IPS DF 6.9 (cell line): ENCODE data around the gene SLX1A.
"Not testable (repeated sequence)": the region's sequence is repeated elsewhere in the genome, so short reads cannot be mapped to it uniquely, and the experiment has no call there.

Experiments
- DNase-seq: peaks from one replicate; pipeline ENCODE4 v3.0.0-alpha.2; 2013; ENCODE audit warnings: low read depth, low spot score
- H3K27ac ChIP-seq: one replicate; pipeline ENCODE4 v1.5.1; 2013; ENCODE audit warnings: low read length, control low read depth
- H3K27me3 ChIP-seq: 2 replicates; pipeline ENCODE4 v1.6.1; 2013; ENCODE audit warnings: mild to moderate bottlenecking, low read length; ENCODE audit not compliant: control insufficient read depth, insufficient read depth
- H3K36me3 ChIP-seq: 2 replicates; pipeline ENCODE4 v1.6.1; 2013; ENCODE audit warnings: low read length; ENCODE audit not compliant: control insufficient read depth, insufficient read depth
- H3K4me1 ChIP-seq: 2 replicates; pipeline ENCODE4 v1.6.1; 2013; ENCODE audit warnings: low read length; ENCODE audit not compliant: control insufficient read depth, insufficient read depth
- H3K4me3 ChIP-seq: 2 replicates; pipeline ENCODE4 v1.5.1; 2013; ENCODE audit warnings: mild to moderate bottlenecking, low read length
- H3K9me3 ChIP-seq: 2 replicates; pipeline ENCODE4 v1.6.1; 2013; ENCODE audit warnings: low read length, inconsistent platforms; ENCODE audit not compliant: control insufficient read depth, insufficient read depth
- WGBS: extraction: QIAGEN DNeasy Blood & Tissue Kit; methylation state at CpG from one replicate; pipeline ENCODE4 v1.1.7; 2013; ENCODE audit warnings: mixed read lengths, missing lambda C conversion rate; ENCODE audit not compliant: insufficient read length, insufficient coverage; 5-methylcytosine and 5-hydroxymethylcytosine counted together

Gene SLX1A

DNA sequence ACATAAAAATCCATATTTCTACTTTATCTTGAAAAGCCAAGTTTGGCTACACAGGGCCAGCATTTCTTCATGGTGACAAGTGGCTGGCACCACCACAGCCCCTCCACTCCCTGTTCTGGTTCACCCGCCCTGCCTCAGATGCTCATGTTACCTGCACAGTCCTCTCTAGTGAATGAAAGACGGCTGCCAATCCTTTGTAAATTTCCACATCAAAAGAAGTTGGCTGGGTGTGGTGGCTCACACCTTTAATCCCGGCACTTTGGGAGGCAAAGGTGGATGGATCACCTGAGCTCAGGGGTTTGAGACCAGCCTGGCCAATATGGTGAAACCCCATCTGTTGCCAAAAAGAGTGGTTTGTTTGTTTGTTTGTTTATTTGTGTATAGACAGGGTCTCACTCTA lies 30.1 kb upstream of the SLX1A start:
- no peaks in the 10 kb centered on the region for H3K27me3 ChIP-seq
- no peak overlapping the region for H3K4me3 ChIP-seq
- no peaks in the 10 kb centered on the region for H3K36me3 ChIP-seq
- WGBS, result no CpG with 5 or more reads among the region's 3 CpGs
- H3K27ac ChIP-seq, result no peak overlapping the region
- no peaks in the 10 kb centered on the region for H3K4me1 ChIP-seq
- no peak for DNase-seq
- no peaks in the 10 kb centered on the region for H3K9me3 ChIP-seq

DNA sequence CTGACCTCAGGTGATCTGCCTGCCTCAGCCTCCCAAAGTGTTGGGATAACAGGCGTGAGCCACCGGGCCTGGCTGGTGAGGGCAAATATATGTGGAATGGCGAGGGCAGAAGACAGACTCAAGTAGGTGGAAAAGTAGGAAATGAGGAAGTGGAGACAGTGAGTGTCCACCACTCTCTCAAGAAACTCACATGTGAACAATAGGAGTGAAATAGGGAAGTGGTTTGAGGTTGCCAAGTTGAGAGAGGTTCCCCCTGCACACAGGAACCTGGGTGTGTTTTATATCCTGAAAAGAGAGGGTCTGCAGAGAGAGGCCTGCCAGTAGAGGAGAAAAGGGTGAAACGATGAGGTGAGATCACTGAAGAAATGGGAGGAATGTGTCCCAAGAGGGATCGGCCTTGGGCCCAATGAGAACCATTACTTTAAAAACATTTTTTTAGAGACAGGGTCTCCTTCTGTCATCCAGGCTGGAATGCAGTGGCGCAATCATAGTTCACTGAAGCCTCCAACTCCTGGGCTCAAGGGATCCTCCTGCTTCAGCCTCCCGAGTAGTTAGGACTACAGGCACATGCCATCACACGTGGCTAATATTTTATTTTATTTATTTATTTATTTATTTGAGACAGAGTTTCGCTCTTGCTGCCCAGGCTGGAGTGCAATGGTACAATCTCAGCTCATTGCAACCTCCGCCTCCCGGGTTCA lies 27.3 kb upstream of the SLX1A start:
- Histone ChIP-seq H3K27ac (no peak overlapping the region), H3K27me3 (no peaks in the 10 kb centered on the region), H3K4me3 (no peak overlapping the region), H3K4me1 (no peaks in the 10 kb centered on the region), H3K36me3 (no peaks in the 10 kb centered on the region), H3K9me3 (no peaks in the 10 kb centered on the region)
- DNase-seq, result no peak
- WGBS, result no CpG with 5 or more reads among the region's 11 CpGs

DNA sequence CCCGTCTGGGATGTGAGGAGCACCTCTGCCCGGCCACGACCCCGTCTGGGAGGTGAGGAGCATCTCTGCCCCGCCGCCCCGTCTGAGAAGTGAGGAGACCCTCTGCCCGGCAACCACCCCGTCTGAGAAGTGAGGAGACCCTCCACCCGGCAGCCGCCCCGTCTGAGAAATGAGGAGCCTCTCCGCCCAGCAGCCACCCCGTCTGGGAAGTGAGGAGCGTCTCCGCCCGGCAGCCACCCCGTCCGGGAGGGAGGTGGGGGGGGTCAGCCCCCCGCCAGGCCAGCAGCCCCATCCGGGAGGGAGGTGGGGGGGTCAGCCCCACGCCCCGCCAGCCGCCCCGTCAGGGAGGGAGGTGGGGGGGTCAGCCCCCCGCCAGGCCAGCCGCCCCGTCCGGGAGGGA lies 24.9 kb upstream of the SLX1A start:
- not testable (repeated sequence) for DNase-seq, H3K4me1 ChIP-seq, H3K27me3 ChIP-seq, H3K4me3 ChIP-seq, H3K9me3 ChIP-seq, H3K36me3 ChIP-seq, H3K27ac ChIP-seq
- WGBS, result no CpG with 5 or more reads among the region's 29 CpGs

DNA sequence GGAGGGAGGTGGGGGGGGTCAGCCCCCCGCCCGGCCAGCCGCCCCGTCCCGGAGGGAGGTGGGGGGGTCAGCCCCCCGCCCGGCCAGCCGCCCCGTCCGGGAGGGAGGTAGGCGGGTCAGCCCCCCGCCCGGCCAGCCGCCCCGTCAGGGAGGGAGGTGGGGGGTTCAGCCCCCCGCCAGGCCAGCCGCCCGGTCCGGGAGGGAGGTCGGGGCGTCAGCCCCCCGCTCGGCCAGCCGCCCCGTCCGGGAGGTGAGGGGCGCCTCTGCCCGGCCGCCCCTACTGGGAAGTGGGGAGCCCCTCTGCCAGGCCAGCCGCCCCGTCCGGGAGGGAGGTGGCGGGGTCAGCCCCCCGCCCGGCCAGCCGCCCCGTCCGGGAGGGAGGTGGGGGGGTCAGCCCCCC lies 24.3 kb upstream of the SLX1A start:
- not testable (repeated sequence) for H3K27ac ChIP-seq, H3K4me1 ChIP-seq, H3K36me3 ChIP-seq, DNase-seq, H3K4me3 ChIP-seq, H3K27me3 ChIP-seq, H3K9me3 ChIP-seq
- WGBS, result no CpG with 5 or more reads among the region's 38 CpGs

DNA sequence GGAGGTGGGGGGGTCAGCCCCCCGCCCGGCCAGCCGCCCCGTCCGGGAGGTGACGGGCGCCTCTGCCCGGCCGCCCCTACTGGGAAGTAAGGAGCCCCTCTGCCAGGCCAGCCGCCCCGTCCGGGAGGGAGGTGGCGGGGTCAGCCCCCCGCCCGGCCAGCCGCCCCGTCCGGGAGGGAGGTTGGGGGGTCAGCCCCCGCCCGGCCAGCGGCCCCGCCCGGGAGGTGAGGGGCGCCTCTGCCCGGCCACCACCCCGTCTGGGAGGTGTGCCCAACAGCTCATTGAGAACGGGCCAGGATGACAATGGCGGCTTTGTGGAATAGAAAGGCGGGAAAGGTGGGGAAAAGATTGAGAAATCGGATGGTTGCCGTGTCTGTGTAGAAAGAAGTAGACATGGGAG lies 23.5 kb upstream of the SLX1A start:
- not testable (repeated sequence) for H3K4me3 ChIP-seq, H3K36me3 ChIP-seq, H3K9me3 ChIP-seq, H3K27ac ChIP-seq, DNase-seq, H3K27me3 ChIP-seq, H3K4me1 ChIP-seq
- WGBS, result no CpG with 5 or more reads among the region's 31 CpGs

DNA sequence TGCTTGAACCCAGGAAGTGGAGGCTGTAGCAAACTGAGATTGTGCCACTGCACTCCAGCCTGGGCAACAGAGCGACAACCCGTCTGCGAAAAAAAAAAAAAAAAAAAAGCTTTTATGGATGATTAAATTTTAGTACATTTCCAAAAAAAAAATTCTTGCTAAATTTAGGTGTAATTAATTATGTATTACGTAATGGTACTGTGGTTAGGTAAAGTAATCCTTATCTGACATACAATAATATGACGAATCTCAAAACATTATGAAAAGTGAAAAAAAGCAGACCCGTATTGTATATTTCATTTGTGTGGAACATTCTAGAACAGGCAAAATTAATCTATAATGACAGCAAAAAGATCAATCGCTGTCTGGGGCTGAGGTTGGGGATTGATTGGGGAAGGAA lies 20.6 kb upstream of the SLX1A start:
- no peak overlapping the region for H3K4me3 ChIP-seq
- H3K9me3 ChIP-seq, result no peaks in the 10 kb centered on the region
- H3K4me1 ChIP-seq, result no peaks in the 10 kb centered on the region
- no peak for DNase-seq
- no peak overlapping the region for H3K27ac ChIP-seq
- no peaks in the 10 kb centered on the region for H3K27me3 ChIP-seq
- no peaks in the 10 kb centered on the region for H3K36me3 ChIP-seq
- no CpG with 5 or more reads among the region's 7 CpGs for WGBS

DNA sequence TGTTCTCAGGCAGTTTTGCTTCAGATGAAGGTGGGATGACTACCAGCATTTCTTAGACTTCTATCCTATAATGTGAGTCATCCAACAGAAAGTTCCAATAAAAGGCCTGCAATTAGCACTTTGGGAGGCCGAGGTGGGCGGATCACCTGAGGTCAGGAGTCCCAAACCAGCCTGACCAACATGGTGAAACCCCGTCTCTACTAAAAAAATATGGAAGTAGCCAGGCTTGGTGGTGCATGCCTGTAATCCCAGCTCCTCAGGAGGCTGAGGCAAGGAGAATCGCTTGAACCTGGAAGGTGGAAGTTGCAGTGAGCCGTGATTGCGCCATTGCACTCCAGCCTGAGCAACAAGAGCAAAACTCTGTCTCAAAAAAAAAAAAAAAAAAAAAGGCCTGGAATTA lies 16.8 kb upstream of the SLX1A start:
- not testable (repeated sequence) for H3K36me3 ChIP-seq, H3K27me3 ChIP-seq, H3K4me1 ChIP-seq, H3K4me3 ChIP-seq, H3K9me3 ChIP-seq, H3K27ac ChIP-seq, DNase-seq
- no CpG with 5 or more reads among the region's 6 CpGs for WGBS

DNA sequence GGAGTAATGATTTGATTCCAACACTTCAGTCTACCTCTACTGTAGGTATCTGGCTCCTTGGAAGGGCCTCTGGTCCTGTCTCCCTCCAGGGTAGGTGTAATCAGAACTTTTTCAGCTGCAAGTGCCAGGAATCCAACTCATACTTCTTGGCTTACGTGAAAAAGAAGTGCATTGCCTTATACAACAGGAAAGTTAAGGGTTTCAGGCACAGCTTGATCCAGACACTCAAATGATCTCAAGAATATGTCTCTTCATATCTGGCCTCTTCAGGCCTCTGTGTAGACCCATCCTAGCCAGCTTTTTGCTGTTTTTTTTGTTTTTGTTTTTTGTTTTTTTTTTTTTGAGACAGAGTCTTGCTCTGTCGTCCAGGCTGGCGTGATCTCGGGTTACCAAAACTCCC lies 14.5 kb upstream of the SLX1A start:
- Histone ChIP-seq H3K9me3 (no peaks in the 10 kb centered on the region), H3K27ac (no peak overlapping the region), H3K4me1 (no peaks in the 10 kb centered on the region), H3K36me3 (no peaks in the 10 kb centered on the region), H3K27me3 (no peaks in the 10 kb centered on the region), H3K4me3 (no peak overlapping the region)
- no CpG with 5 or more reads among the region's 4 CpGs for WGBS
- DNase-seq, result no peak

DNA sequence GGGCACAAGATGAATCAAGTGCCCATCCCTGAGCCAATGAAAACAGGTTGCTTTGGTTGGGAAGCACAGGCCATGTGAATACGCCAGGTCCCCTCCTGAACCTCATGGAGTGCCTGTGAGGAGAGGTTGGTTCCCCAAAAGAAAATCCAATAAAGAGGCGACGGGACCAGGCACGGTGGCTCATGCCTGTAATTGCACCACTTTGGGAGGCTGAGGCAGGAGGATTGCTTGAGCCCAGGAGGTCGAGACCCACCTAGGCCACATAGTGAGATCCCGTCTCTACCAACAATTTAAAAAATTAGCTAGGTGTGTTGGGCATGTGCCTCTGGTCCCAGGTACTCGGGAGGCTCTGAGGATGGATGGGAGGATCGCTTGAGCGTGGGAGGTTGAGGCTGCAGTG lies 13.7 kb upstream of the SLX1A start:
- Histone ChIP-seq H3K9me3 (no peaks in the 10 kb centered on the region), H3K4me3 (no peak overlapping the region), H3K27me3 (no peaks in the 10 kb centered on the region), H3K4me1 (no peaks in the 10 kb centered on the region), H3K36me3 (no peaks in the 10 kb centered on the region), H3K27ac (no peak overlapping the region)
- DNase-seq, result no peak
- no CpG with 5 or more reads among the region's 9 CpGs for WGBS

DNA sequence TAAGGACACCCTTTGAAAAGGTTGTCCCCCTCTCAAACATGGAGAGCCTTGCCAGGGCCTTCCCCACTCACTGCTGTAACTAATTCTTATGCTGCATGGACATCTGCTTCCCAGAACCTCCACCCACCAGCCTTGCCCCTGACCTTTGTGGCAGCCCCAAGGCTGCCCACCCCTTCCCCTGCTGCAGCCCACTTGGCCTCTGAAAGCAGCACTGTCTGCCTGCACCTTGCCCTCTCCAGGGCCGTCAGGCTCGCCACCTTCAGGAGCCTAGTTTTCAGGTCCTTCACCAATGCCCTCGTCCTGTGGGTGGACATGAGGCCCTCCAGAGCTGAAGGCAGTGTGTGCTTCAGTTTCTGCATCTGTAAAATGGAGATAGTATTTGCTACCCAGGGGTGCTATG lies 12.9 kb upstream of the SLX1A start:
- no peak overlapping the region for H3K4me3 ChIP-seq
- no peaks in the 10 kb centered on the region for H3K36me3 ChIP-seq
- WGBS, result no CpG with 5 or more reads among the region's 3 CpGs
- no peak overlapping the region for H3K27ac ChIP-seq
- no peaks in the 10 kb centered on the region for H3K4me1 ChIP-seq
- no peaks in the 10 kb centered on the region for H3K9me3 ChIP-seq
- no peaks in the 10 kb centered on the region for H3K27me3 ChIP-seq
- no peak for DNase-seq
